Caco-2 (cell line): ENCODE data around the gene PRSS33. TPM values are rescaled to one million over a fixed set of nuclear protein-coding genes. Genes with fewer than 3 reads are reported as not detected.

ENCODE experiments used
- BruUV-seq: library from RNA; stranded (reverse); fragments of 400-500 nt; replicated peaks from 2 replicates; lab custom pipeline; 2021; lab: Mats Ljungman, UMichigan
- CTCF ChIA-PET: fragments of 300-600 bp; sonication (Branson Sonifier 250); formaldehyde crosslinking; loops from one replicate; lab custom pipeline; 2022; ENCODE audit warnings: antibody characterized with exemption; lab: Charles Lee
- POLR2A ChIA-PET: fragments of 300-600 bp; sonication (Branson Sonifier 250); formaldehyde crosslinking; loops from one replicate; lab custom pipeline; 2022; ENCODE audit warnings: antibody characterized with exemption; lab: Charles Lee
- DNase-seq, 2 experiments: peaks; one replicate each; pipeline versions ENCODE4 v3.0.0 to v3.0.0-alpha.2; 2020 to 2022
- H3K27me3 ChIP-seq: replicated peaks from 2 replicates; pipeline ENCODE4 v1.6.0; 2011; ENCODE audit warnings: low read length; ENCODE audit not compliant: control insufficient read depth, insufficient read depth
- H3K36me3 ChIP-seq: 2 replicates; pipeline ENCODE4 v1.5.1; 2011; ENCODE audit warnings: low read length; ENCODE audit not compliant: control insufficient read depth, insufficient read depth
- H3K4me1 ChIP-seq: fragments of 250-450 bp; sonication (Bioruptor Pico); 2 replicates; pipeline ENCODE4 v1.5.1; 2020; ENCODE audit warnings: mild to moderate bottlenecking
- H3K4me3 ChIP-seq: 2 replicates; pipeline ENCODE4 v1.5.1; 2011; ENCODE audit warnings: low read depth, mild to moderate bottlenecking, control low read depth, low read length
- H3K9me3 ChIP-seq: fragments of 250-450 bp; sonication (Bioruptor Pico); 2 replicates; pipeline ENCODE4 v1.5.1; 2020; ENCODE audit warnings: mild to moderate bottlenecking, moderate library complexity
- H3K27ac Mint-ChIP-seq: one replicate; pipeline ENCODE4 v1.8.0; 2022; ENCODE audit warnings: mixed read lengths; ENCODE audit not compliant: unreplicated experiment
- H3K27me3 Mint-ChIP-seq: one replicate; pipeline ENCODE4 v1.8.0; 2022; ENCODE audit warnings: mixed read lengths; ENCODE audit not compliant: insufficient read depth, unreplicated experiment
- H3K36me3 Mint-ChIP-seq: one replicate; pipeline ENCODE4 v1.8.0; 2022; ENCODE audit warnings: mild to moderate bottlenecking, mixed read lengths; ENCODE audit not compliant: insufficient read depth, unreplicated experiment
- H3K4me1 Mint-ChIP-seq: one replicate; pipeline ENCODE4 v1.8.0; 2022; ENCODE audit warnings: low read depth, mixed read lengths; ENCODE audit not compliant: unreplicated experiment
- H3K4me3 Mint-ChIP-seq: one replicate; pipeline ENCODE4 v1.8.0; 2022; ENCODE audit warnings: mild to moderate bottlenecking, moderate library complexity, mixed read lengths; ENCODE audit not compliant: unreplicated experiment
- H3K9me3 Mint-ChIP-seq: one replicate; pipeline ENCODE4 v1.8.0; 2022; ENCODE audit warnings: mixed read lengths; ENCODE audit not compliant: unreplicated experiment
- intact Hi-C: fragments of 100-400 bp; cut with micrococcal nuclease; formaldehyde crosslinking; loops from one replicate; pipeline ENCODE4 v1.10.0; 2022; ENCODE audit not compliant: unreplicated experiment
- total RNA-seq: library from RNA; stranded (reverse); gene quantifications from 2 replicates; pipeline ENCODE4 v1.2.3, GENCODE V29; 2022
- TF ChIP-seq, protein P1 (sequence below), 2 experiments: fragments of 200-600 bp in 1 of 2; IDR thresholded peaks; 1 replicate in 1 of 2; 2 replicates in 1 of 2; pipeline versions ENCODE4 v1.5.1 to v1.8.0; 2011 to 2022; ENCODE audit warnings: antibody characterized with exemption in 1 of 2, control low read depth in 1 of 2, inconsistent platforms in 1 of 2, low read depth in 1 of 2, low read length in 1 of 2, mild to moderate bottlenecking in 1 of 2, moderate library complexity in 1 of 2; ENCODE audit not compliant: insufficient read depth in 1 of 2, severe bottlenecking in 1 of 2, unreplicated experiment in 1 of 2

The PRSS33 gene
- total RNA-seq, 1 experiment from 2014 or later, result not detected

- CTCF ChIA-PET, result no interaction called here
- TF ChIP-seq, protein P1, sequence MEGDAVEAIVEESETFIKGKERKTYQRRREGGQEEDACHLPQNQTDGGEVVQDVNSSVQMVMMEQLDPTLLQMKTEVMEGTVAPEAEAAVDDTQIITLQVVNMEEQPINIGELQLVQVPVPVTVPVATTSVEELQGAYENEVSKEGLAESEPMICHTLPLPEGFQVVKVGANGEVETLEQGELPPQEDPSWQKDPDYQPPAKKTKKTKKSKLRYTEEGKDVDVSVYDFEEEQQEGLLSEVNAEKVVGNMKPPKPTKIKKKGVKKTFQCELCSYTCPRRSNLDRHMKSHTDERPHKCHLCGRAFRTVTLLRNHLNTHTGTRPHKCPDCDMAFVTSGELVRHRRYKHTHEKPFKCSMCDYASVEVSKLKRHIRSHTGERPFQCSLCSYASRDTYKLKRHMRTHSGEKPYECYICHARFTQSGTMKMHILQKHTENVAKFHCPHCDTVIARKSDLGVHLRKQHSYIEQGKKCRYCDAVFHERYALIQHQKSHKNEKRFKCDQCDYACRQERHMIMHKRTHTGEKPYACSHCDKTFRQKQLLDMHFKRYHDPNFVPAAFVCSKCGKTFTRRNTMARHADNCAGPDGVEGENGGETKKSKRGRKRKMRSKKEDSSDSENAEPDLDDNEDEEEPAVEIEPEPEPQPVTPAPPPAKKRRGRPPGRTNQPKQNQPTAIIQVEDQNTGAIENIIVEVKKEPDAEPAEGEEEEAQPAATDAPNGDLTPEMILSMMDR (IDR thresholded peaks at IDR 0.05; ENCODE audit: insufficient read depth in 1 of 2, low read depth in 1 of 2, low read length in 1 of 2, severe bottlenecking in 1 of 2, unreplicated experiment in 1 of 2), result no peak
- H3K4me3 Mint-ChIP-seq, result no peak overlapping the region
Measured at GRCh38 chr16:2767140-2767731, 20.1 kb downstream of the PRSS33 start.

DNA sequence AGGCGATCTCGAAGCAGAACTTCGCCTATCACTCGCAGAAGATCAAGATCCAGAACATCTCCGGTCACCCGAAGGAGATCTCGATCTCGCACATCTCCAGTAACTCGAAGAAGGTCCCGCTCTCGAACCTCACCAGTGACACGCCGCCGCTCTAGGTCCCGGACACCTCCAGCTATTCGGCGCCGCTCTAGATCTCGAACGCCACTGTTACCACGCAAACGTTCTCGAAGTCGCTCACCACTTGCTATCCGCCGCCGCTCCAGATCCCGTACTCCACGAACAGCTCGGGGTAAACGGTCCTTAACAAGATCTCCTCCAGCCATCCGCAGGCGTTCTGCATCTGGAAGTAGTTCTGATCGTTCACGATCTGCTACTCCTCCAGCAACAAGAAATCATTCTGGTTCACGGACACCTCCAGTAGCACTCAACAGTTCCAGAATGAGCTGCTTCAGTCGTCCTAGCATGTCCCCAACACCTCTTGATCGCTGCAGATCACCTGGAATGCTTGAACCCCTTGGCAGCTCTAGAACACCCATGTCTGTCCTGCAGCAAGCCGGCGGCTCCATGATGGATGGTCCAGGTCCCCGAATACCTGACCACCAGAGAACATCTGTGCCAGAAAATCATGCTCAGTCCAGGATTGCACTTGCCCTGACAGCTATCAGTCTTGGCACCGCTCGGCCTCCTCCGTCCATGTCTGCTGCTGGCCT, 20.8 kb downstream of the PRSS33 start:
- no peaks in the 10 kb centered on the region for H3K9me3 Mint-ChIP-seq
- BruUV-seq, result no TSS peak
- no peaks in the 10 kb centered on the region for H3K27me3 Mint-ChIP-seq
- POLR2A ChIA-PET, result no interaction called here
- H3K27me3 ChIP-seq, result no peaks in the 10 kb centered on the region
- H3K9me3 ChIP-seq, result no peaks in the 10 kb centered on the region
- TF ChIP-seq, protein P1 (IDR thresholded peaks at IDR 0.05; ENCODE audit: insufficient read depth in 1 of 2, low read depth in 1 of 2, low read length in 1 of 2, severe bottlenecking in 1 of 2, unreplicated experiment in 1 of 2), result no peak
- intact Hi-C loops, result no loop called here
- peaks cover 22% of the 10 kb centered on the region for H3K4me1 Mint-ChIP-seq
- H3K36me3 ChIP-seq, result peaks cover 27% of the 10 kb centered on the region
- no peak overlapping the region for H3K4me3 Mint-ChIP-seq
- no peaks in the 10 kb centered on the region for H3K4me1 ChIP-seq
- no peak overlapping the region for H3K4me3 ChIP-seq
- H3K36me3 Mint-ChIP-seq, result peaks cover 100% of the 10 kb centered on the region
- DNase-seq, result no peak
- peak overlapping the region; percentile 44 for H3K27ac Mint-ChIP-seq
- CTCF ChIA-PET, result no interaction called here

More at GRCh38 chr16:2767140-2767731, 20.1 kb downstream of the PRSS33 start:
- no peaks in the 10 kb centered on the region for H3K9me3 Mint-ChIP-seq
- H3K4me3 ChIP-seq, result no peak overlapping the region
- peaks cover 100% of the 10 kb centered on the region for H3K36me3 Mint-ChIP-seq
- H3K4me1 Mint-ChIP-seq, result peaks cover 22% of the 10 kb centered on the region
- H3K27ac Mint-ChIP-seq, result peak overlapping the region; percentile 20
- no peaks in the 10 kb centered on the region for H3K4me1 ChIP-seq
- no TSS peak for BruUV-seq
- POLR2A ChIA-PET, result no interaction called here
- intact Hi-C loops, result no loop called here
- H3K36me3 ChIP-seq, result peaks cover 23% of the 10 kb centered on the region
- H3K27me3 ChIP-seq, result no peaks in the 10 kb centered on the region
- H3K27me3 Mint-ChIP-seq, result no peaks in the 10 kb centered on the region
- no peak for DNase-seq
- no peaks in the 10 kb centered on the region for H3K9me3 ChIP-seq

DNA sequence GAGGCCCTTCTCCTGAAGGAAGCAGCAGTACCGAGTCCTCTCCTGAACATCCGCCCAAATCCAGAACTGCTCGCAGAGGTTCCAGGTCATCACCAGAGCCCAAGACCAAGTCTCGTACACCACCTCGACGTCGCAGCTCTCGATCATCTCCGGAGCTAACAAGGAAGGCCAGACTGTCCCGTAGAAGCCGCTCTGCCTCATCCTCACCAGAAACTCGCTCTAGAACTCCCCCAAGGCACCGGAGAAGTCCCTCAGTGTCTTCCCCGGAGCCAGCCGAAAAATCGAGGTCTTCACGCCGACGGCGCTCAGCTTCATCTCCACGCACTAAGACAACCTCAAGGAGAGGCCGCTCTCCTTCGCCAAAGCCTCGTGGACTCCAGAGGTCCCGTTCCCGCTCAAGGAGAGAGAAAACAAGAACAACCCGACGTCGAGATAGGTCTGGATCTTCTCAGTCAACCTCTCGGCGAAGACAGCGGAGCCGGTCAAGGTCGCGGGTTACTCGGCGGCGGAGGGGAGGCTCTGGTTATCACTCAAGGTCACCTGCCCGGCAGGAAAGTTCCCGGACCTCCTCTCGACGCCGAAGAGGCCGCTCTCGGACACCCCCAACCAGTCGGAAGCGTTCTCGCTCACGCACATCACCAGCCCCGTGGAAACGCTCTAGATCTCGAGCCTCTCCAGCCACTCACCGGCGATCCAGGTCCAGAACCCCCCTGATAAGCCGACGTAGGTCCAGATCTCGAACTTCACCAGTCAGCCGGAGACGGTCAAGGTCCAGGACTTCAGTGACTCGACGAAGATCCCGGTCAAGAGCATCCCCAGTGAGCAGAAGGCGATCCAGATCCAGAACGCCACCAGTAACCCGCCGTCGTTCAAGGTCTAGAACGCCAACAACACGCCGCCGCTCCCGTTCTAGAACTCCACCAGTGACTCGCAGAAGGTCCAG, 21.6 kb downstream of the PRSS33 start:
- no peaks in the 10 kb centered on the region for H3K9me3 Mint-ChIP-seq
- H3K4me1 Mint-ChIP-seq, result peaks cover 22% of the 10 kb centered on the region
- H3K4me3 ChIP-seq, result no peak overlapping the region
- no peak for DNase-seq
- TF ChIP-seq, protein P1 (IDR thresholded peaks at IDR 0.05; ENCODE audit: insufficient read depth in 1 of 2, low read depth in 1 of 2, low read length in 1 of 2, severe bottlenecking in 1 of 2, unreplicated experiment in 1 of 2), result no peak
- POLR2A ChIA-PET, result no interaction called here
- CTCF ChIA-PET, result no interaction called here
- H3K36me3 ChIP-seq, result peaks cover 31% of the 10 kb centered on the region
- no peak overlapping the region for H3K4me3 Mint-ChIP-seq
- intact Hi-C loops, result no loop called here
- H3K9me3 ChIP-seq, result no peaks in the 10 kb centered on the region
- no peaks in the 10 kb centered on the region for H3K4me1 ChIP-seq
- no TSS peak for BruUV-seq
- peak overlapping the region; percentile 61 for H3K27ac Mint-ChIP-seq
- H3K27me3 ChIP-seq, result no peaks in the 10 kb centered on the region
- H3K36me3 Mint-ChIP-seq, result peaks cover 100% of the 10 kb centered on the region
- no peaks in the 10 kb centered on the region for H3K27me3 Mint-ChIP-seq
